Measurements from ENCODE around the gene PAK2. TPM values are rescaled to one million over a fixed set of nuclear protein-coding genes. Genes with fewer than 3 reads are reported as not detected.
"Not testable (repeated sequence)": the region's sequence is repeated elsewhere in the genome, so short reads cannot be mapped to it uniquely, and the experiment has no call there.

Gene PAK2
- total RNA-seq, 1 experiment from 2014 or later, result 26.8 TPM

- DNase-seq (ENCODE audit: low spot score), result no peak
Observed at GRCh38 chr3:196843435-196844110, 103.9 kb downstream of the PAK2 start.

GRCh38 chr3:196844235-196845219 lies 104.9 kb downstream of the PAK2 start:
- DNase-seq (ENCODE audit: low spot score), result not testable (repeated sequence)

- DNase-seq (ENCODE audit: low spot score), result not testable (repeated sequence)
Observed at GRCh38 chr3:196848375-196848774, 108.7 kb downstream of the PAK2 start.

- no peak for DNase-seq (ENCODE audit: low spot score)
Observed at GRCh38 chr3:196849180-196849741, 109.6 kb downstream of the PAK2 start.

GRCh38 chr3:196863000-196863399 lies 123.3 kb downstream of the PAK2 start:
- not testable (repeated sequence) for DNase-seq (ENCODE audit: low spot score)

GRCh38 chr3:196867155-196867506 lies 127.5 kb downstream of the PAK2 start:
- peak; percentile 2 for DNase-seq (ENCODE audit: low spot score)

GRCh38 chr3:196867507-196868296 lies 128.0 kb downstream of the PAK2 start, which contains the start of gene SENP5:
Gene SENP5 (plus strand): TSS chr3:196867920. CDS start chr3:196885182, 17,262 bp downstream.
- peak; percentile 92 for DNase-seq (ENCODE audit: low spot score)

- peak; percentile 44 for DNase-seq (ENCODE audit: low spot score)
Observed at GRCh38 chr3:196868297-196868661, 128.6 kb downstream of the PAK2 start.

- no peak for DNase-seq (ENCODE audit: low spot score)
Observed at GRCh38 chr3:196872316-196872715, 132.7 kb downstream of the PAK2 start.

- DNase-seq (ENCODE audit: low spot score), result not testable (repeated sequence)
Observed at GRCh38 chr3:196874511-196875094, 134.9 kb downstream of the PAK2 start.

GRCh38 chr3:196875258-196875657 lies 135.6 kb downstream of the PAK2 start:
- no peak for DNase-seq (ENCODE audit: low spot score)

Small RNAs within 50 kb of the gene (small RNA-seq; reads per million reads assigned to genes)
- gene RNU4-89P (not detected), gene RNU6-42P (not detected), gene RNU6-646P (not detected)

Other genes starting within 250 kb of the PAK2 start
- gene RNF168, start 236.1 kb upstream of the PAK2 start, total RNA-seq (2014; rRNA removed; shearing (Covaris generic)), result 19.4 and 19.5 TPM in 2 replicates
- not detected in 2 replicates for gene SMCO1, start 224.5 kb upstream of the PAK2 start, total RNA-seq (2014; rRNA removed; shearing (Covaris generic))
- 4.2 and 5.3 TPM in 2 replicates for gene WDR53, start 171.3 kb upstream of the PAK2 start, total RNA-seq (2014; rRNA removed; shearing (Covaris generic))
- gene FBXO45, start 171.2 kb upstream of the PAK2 start, total RNA-seq (2014; rRNA removed; shearing (Covaris generic)), result 10.6 and 12.7 TPM in 2 replicates
- gene NRROS, start 100.2 kb upstream of the PAK2 start, total RNA-seq (2014; rRNA removed; shearing (Covaris generic)), result not detected in 2 replicates
- 0.15 and 0.52 TPM in 2 replicates for gene CEP19, start 27.6 kb upstream of the PAK2 start, total RNA-seq (2014; rRNA removed; shearing (Covaris generic))
- gene PIGX, start 27.5 kb upstream of the PAK2 start, total RNA-seq (2014; rRNA removed; shearing (Covaris generic)), result 16.7 and 19.7 TPM in 2 replicates
- 18.8 and 21.1 TPM in 2 replicates for gene SENP5, start 128.1 kb downstream of the PAK2 start, total RNA-seq (2014; rRNA removed; shearing (Covaris generic))
- 46.7 and 67.1 TPM in 2 replicates for gene NCBP2, start 202.7 kb downstream of the PAK2 start, total RNA-seq (2014; rRNA removed; shearing (Covaris generic))
- 7.3 and 10.1 TPM in 2 replicates for gene PIGZ, start 229.0 kb downstream of the PAK2 start, total RNA-seq (2014; rRNA removed; shearing (Covaris generic))